Stimulated activated CD8-positive, alpha-beta memory T cell treated with anti-CD3 and anti-CD28 coated beads, Interleukin-12 subunit alpha, Interleukin-12 subunit beta, amount 100 ng/mL, for 24 hours (primary cell): ENCODE measurements around the gene ZNF333.
"Not testable (repeated sequence)": the region's sequence is repeated elsewhere in the genome, so short reads cannot be mapped to it uniquely, and the experiment has no call there.

ENCODE experiments used
- DNase-seq: peaks from one replicate; pipeline ENCODE4 v3.0.0-alpha.2; 2020; ENCODE audit errors: extremely low read depth

The ZNF333 gene

GRCh38 chr19:14699641-14700040 is 9.8 kb downstream of the ZNF333 start:
- DNase-seq, result no peak

GRCh38 chr19:14700711-14701375 is 11.0 kb downstream of the ZNF333 start:
- no peak for DNase-seq

DNA sequence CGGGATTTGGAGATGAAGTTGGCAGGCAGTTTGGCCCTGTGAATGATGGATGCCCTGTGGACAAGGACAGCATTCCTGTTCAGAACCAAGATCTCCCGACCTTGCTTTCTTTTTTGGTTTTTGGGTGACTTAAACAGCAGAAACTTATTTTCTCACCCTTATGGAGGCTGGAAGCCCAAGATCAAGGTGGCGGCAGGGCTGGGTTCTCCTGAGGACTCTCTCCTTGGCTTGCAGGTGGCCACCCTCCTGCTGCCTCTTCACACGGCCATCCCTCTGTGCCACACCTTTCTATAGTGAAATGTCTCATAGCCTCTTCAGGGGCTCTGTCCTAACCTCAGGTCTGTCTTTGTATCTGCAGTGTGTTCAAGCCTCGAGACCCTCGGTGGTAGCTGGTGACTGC is 14.0 kb downstream of the ZNF333 start:
- DNase-seq, result no peak

DNA sequence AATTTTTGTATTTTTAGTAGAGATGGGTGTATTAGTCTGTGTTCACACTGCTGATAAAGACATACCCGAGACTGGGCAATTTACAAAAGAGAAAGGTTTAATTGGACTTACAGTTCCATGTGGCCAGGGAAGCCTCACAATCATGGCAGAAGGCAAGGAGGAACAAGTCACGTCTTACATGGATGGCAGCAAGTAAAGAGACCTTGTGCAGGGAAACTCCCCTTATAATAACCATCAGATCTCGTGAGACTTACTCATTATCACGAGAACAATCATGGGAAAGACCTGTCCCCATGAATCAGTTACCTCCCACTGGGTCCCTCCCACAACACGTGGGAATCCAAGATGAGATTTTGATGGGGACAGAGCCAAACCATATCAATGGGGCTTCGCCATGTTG is 14.6 kb downstream of the ZNF333 start:
- no peak for DNase-seq

DNA sequence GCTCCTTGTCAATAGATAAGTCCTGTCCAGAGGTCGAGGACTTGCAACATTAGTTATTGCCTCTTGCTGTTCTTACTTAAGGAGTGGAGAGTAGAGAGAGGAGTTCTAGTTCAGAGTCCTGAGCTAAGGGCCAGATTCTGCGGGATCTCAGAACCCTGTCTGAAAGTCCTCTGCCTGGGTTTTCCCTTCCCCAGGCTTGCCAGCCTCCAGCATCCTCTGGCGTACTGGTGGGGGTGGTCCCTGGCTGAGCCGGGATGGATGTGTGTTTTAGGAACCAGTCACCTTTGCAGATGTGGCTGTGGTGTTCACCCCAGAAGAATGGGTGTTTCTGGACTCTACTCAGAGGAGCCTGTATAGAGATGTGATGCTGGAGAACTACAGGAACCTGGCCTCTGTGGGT is 26.0 kb downstream of the ZNF333 start:
- DNase-seq, result no peak

DNA sequence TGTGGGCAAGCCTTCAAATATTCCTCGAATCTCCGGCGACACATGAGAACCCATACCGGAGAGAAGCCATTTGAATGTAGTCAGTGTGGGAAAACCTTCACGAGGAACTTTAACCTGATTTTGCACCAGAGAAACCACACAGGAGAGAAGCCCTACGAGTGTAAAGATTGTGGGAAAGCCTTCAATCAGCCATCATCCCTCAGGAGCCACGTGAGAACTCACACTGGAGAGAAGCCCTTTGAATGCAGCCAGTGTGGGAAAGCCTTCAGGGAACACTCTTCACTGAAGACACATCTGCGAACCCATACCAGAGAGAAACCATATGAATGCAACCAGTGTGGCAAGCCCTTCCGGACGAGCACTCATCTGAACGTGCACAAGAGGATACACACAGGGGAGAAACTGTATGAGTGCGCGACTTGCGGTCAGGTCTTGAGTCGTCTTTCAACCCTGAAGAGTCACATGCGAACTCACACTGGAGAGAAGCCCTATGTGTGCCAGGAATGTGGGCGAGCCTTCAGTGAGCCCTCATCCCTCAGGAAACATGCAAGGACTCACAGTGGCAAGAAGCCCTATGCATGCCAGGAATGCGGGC is 28.8 kb downstream of the ZNF333 start:
- no peak for DNase-seq

DNA sequence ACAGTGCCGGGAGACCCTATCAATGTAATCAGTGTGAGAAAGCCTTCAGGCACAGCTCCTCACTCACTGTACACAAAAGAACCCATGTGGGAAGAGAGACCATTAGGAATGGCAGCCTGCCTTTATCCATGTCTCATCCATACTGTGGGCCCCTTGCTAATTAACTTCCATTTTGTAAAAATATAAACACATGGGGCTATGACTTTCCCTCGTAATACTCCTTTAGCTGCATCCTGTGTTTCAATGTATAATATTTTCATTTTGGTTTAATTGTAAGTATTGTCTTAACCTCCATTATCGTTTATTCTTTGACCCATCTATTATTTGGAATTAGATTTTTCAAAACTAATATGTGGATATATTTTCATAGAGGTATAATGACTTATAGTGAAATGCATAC is 29.3 kb downstream of the ZNF333 start:
- DNase-seq, result no peak

DNA sequence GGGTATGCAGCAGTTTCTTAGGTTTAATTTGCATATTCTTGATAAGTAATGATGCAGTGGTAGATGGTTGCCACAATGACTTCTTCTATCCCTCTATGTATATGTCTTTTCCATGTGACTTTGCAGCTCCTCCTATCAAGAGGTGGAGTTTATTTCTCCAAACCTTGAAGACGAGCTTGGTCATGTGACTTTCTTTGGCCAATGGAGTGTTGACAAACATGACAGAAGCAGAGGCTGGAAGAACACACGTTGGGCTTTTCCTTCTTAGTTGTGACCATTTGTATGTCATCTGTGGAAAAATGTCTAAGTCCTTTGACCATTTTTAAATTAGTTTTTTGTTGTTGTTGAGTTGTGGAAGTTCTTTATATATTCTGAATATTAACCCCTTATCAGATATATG is 32.3 kb downstream of the ZNF333 start:
- no peak for DNase-seq

GRCh38 chr19:14728595-14728994 is 38.7 kb downstream of the ZNF333 start:
- no peak for DNase-seq

DNA sequence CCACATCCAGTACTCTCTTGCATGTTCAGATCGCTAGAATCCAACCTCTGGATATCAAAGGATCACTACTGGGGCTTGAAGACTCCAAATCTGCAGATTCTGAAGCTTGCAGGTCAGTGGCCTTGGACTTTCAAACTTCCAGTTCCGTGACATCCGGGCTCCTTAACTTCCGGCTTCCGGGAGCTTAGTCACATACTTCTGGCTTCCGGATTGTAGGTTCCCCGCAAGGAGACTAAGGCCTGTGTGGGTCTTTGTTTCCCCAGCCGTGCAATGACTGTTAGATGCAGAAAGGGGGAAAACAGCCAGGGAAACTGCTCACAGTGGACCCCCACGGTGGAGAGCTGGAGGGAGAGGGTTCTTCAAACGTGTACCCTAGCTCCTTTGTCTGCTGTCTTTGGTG is 41.4 kb downstream of the ZNF333 start:
- DNase-seq, result no peak

GRCh38 chr19:14732510-14732909 is 42.7 kb downstream of the ZNF333 start:
- DNase-seq, result no peak

GRCh38 chr19:14733574-14733973 is 43.7 kb downstream of the ZNF333 start:
- no peak for DNase-seq

DNA sequence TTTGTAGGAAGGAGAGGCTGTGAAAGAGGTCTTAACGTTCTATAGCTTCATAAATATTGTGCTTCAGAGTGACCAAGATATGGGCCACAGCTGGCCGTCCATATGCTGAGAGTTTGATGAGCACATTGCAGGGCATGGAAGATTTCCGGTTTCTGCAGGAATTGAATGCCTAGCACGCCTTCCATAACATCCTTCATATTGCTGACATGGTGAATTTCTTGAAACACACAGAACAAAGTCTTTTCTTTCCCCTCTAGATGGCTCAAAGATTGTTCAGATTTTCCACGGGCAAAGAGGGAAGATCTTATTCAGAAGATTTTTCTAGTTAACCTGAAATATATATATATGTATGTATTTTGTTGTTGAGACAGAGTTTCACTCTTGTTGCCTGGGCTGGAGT is 46.1 kb downstream of the ZNF333 start:
- no peak for DNase-seq

DNA sequence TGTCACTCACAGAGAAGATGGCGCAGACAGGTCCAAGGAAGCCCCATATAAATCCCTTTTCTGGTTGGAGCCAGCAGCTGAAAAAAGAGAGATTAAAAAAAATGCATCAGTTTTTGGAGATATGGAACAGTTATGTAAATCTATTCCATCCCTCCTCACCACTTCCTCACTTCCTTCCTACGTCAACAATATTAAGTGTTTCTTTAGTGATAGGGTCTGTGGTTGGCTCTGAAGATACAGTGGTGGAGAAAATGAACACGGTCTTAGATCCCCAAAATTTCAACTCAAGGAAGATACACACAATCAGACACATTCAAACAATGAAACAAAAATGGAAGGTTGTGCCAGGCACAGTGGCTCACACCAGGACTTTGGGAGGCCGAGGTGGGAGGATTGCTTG is 57.0 kb downstream of the ZNF333 start:
- DNase-seq, result no peak

DNA sequence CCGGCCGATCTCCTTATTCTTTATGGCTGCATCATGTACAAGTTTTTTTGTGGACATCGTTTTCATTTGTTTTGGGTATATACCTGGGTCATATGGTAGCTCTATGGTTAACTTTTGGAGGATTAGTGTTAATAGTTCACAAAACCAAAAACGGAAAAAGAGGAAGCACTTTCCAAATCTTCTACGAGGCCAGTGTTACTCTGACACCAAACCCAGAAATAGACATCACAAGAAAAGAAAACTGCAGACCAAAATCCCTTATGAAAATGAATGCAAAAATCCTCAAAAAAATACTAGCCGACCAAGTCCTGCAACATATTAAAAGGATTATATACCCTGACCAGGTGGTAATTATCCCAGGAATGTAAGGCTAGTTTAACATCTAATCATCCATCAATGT is 58.8 kb downstream of the ZNF333 start:
- DNase-seq, result no peak

DNA sequence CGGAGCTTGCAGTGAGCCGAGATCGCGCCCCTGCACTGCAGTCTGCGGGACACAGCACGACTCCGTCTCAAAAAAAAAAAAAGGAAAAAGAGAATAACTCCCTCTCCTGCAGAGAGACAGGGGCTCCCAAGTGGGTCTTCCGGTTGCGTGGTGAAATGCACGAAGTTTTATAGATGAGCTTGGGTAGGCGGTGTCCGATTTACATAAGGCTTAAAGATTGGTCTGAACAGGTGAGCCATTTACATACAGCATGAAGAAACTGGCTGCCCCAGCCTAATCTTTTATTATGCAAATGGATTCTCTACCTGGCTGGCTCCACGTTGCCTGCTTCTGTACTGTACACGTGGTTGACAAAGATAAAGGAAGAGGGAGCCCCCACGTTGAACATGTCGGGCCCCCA is 69.0 kb downstream of the ZNF333 start:
- no peak for DNase-seq

GRCh38 chr19:14761607-14762006 is 71.8 kb downstream of the ZNF333 start:
- DNase-seq, result no peak

DNA sequence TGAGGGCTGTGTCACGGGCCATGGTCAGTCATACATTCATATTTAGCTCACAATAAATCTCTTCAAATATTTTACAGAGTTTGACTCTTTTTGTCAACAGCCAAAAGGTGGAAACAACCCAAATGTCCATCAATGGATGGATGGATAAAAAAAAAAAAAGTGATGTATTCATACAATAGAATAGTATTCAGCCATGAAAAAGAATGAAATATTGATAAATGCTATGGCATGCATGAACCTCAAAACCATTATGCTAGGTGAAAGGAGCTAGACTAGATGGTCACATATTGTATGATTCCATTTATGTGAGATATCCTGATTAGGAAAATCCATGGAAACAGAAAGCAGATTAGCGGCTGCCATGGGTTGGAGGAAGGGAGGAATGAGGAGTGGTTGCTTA is 72.3 kb downstream of the ZNF333 start:
- DNase-seq, result no peak

DNA sequence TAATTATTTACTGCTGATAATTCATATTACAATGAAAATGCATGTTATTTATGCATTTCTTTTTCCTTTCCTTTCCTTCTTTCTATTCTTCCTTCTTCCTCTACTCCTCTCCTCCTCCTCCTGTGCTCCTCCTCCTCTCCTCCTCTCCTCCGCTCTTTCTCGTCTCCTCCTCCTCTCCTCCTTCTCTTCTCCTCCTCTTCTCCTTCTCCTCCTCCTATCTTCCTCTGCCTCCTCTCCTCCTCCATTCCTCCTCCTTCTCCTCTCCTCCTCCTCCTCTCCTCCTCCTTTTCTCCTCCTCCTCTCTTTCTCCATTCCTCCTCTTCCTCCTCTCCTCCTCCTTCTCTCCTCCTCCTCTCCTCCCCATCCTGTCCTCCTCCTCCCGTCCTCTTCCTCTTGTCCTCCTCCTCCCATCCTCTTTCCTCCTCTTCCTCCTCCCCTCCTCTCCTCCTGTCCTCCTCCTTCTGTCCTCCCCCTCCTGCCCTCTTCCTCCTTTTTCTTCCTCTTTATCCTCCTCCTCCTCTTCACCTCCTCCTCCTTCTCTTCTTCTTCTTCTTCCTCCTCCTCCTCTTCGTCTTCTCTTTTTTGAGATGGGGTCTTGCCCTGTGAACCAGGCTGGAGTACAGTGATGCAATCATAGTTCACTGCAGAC is 73.8 kb downstream of the ZNF333 start:
- DNase-seq, result no peak

- no peak for DNase-seq
These were observed 74.6 kb downstream of the ZNF333 start for GRCh38 chr19:14764401-14764800.

- not testable (repeated sequence) for DNase-seq
These were observed 75.6 kb downstream of the ZNF333 start for GRCh38 chr19:14765403-14765802.

DNA sequence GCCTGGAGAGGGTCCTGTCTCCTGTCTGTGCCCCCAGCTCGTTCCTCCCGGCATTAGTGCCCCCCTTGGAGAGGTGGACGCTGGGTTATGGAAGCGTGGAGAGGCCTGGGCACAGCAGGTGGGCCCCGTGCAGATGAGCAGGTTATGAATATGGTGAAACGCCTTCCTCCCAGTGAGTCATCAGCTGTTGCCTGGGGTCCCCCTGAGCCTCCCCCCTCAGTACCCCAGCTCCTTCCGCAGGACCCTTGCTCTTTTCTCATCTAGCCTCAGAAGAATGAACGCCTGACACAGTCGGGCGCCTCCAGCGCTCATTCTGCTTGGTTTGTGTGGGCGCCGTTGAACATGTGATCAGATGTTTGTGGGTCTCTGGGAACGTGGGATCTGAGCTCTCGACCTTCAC is 76.0 kb downstream of the ZNF333 start:
- not testable (repeated sequence) for DNase-seq

DNA sequence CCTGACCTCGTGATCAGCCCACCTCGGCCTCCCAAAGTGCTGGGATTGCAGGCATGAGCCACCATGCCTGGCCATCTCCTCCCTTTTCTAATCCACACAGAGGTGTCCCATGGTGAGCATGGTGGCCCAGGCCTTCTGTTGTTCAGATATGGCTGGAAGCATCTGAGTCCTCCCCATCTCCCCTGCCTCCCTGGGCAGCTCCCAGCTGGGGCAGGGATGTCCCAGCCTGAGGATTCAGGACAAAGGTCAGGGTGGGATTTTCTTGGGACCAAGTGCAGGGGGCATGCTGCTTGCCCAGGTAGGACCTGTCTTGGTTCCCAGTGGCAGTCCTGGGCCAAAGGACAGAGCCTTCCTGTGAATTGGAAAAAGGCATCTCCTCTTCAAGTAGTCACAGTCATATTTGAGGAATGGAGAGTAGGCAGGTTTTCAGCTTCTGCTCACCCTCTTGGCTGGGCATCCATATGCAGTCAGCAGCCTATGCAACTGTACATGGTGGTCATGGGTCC is 77.7 kb downstream of the ZNF333 start:
- no peak for DNase-seq
